Activated CD4-positive, alpha-beta T cell treated with anti-CD3 and anti-CD28 coated beads, Interleukin-10, Interleukin-2, amounts not matched to agents 100 ng/mL and 50 ng/mL, durations not matched to agents 16 hours and 8 hours (primary cell): Measurements from ENCODE around the gene RGPD6.
"Not testable (repeated sequence)": the region's sequence is repeated elsewhere in the genome, so short reads cannot be mapped to it uniquely, and the experiment has no call there.

Experiments
- DNase-seq: peaks from one replicate; pipeline ENCODE4 v3.0.0-alpha.2; 2020

RGPD6 gene

GRCh38 chr2:110576763-110577416, at the start of gene RGPD6:
RGPD6 (minus strand) TSS chr2:110577222; CDS start chr2:110577024, 198 bp downstream.
- not testable (repeated sequence) for DNase-seq

GRCh38 chr2:110619326-110619939, 42.4 kb upstream of the RGPD6 start:
- DNase-seq: not testable (repeated sequence)

GRCh38 chr2:110613927-110614326, 36.9 kb upstream of the RGPD6 start:
- not testable (repeated sequence) for DNase-seq

- not testable (repeated sequence) for DNase-seq
Observed at GRCh38 chr2:110610613-110611250, 33.7 kb upstream of the RGPD6 start.

GRCh38 chr2:110609843-110610612, 33.0 kb upstream of the RGPD6 start:
- not testable (repeated sequence) for DNase-seq

GRCh38 chr2:110608788-110609502, 31.9 kb upstream of the RGPD6 start:
- DNase-seq: not testable (repeated sequence)

GRCh38 chr2:110605057-110605456, 28.0 kb upstream of the RGPD6 start:
- not testable (repeated sequence) for DNase-seq

- not testable (repeated sequence) for DNase-seq
Observed at GRCh38 chr2:110603917-110604591, 27.0 kb upstream of the RGPD6 start.

- DNase-seq: not testable (repeated sequence)
Observed at GRCh38 chr2:110602139-110602538, 25.1 kb upstream of the RGPD6 start.

GRCh38 chr2:110591973-110592372, 15.0 kb upstream of the RGPD6 start:
- not testable (repeated sequence) for DNase-seq

- DNase-seq: not testable (repeated sequence)
Observed at GRCh38 chr2:110589677-110590330, 12.8 kb upstream of the RGPD6 start.

GRCh38 chr2:110588520-110588919, 11.5 kb upstream of the RGPD6 start:
- not testable (repeated sequence) for DNase-seq

- DNase-seq: not testable (repeated sequence)
Observed at GRCh38 chr2:110579216-110579965, 2.4 kb upstream of the RGPD6 start.

- DNase-seq: not testable (repeated sequence)
Observed at GRCh38 chr2:110578429-110578828, 1.4 kb upstream of the RGPD6 start.

- DNase-seq: not testable (repeated sequence)
Observed at GRCh38 chr2:110499755-110500377, 77.2 kb downstream of the RGPD6 start.

- DNase-seq: not testable (repeated sequence)
Observed at GRCh38 chr2:110496027-110496426, 81.0 kb downstream of the RGPD6 start.

- DNase-seq: not testable (repeated sequence)
Observed at GRCh38 chr2:110494488-110494887, 82.5 kb downstream of the RGPD6 start.

GRCh38 chr2:110488991-110489390, 88.0 kb downstream of the RGPD6 start:
- DNase-seq: not testable (repeated sequence)

- not testable (repeated sequence) for DNase-seq
Observed at GRCh38 chr2:110482697-110483096, 94.3 kb downstream of the RGPD6 start.

GRCh38 chr2:110481200-110481599, 95.8 kb downstream of the RGPD6 start:
- DNase-seq: not testable (repeated sequence)
